Measurements from ENCODE around the gene RPUSD1. TPM values are rescaled to one million over a fixed set of nuclear protein-coding genes. Genes with fewer than 3 reads are reported as not detected.

Gene RPUSD1
- total RNA-seq, 1 experiment from 2014 or later = 48.6 TPM

DNA sequence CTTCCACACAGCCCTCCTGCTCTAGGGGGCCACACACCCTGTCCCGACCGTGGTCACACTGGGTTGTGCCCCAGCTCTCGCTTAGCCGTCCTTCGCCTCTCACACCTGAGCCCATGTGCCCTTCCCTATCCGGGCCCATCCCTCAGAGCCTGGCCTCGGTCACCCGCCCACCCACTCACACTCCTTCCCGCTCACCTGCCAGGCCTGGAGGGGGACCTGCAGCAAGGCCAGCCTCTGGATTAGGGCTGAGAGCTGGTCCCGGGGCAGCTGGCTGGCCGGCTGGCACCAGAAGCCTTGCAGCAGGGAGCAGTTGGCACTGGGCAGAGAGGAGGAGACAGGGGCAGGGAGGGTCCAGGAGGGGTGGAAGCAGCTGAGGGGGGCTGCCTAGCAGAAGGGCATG, 9.7 kb downstream of the RPUSD1 start:
- no peak overlapping the region for H3K27ac ChIP-seq (ENCODE audit: insufficient read length, low read depth, low read length)
- H3K9me3 Mint-ChIP-seq = no peaks in the 10 kb centered on the region
- H4K8ac ChIP-seq (replicated peaks; ENCODE audit: insufficient read length, low read depth, low read length) = no peak overlapping the region
- H3K27me3 ChIP-seq (ENCODE audit: insufficient read depth, low read length) = no peaks in the 10 kb centered on the region; the same call in 1 of the 2 replicates
- no peak overlapping the region for H3K23ac ChIP-seq (ENCODE audit: insufficient read length, low read depth, low read length)
- H2AFZ ChIP-seq (ENCODE audit: low read length) = no peak overlapping the region
- H3T11ph ChIP-seq (ENCODE audit: low read length) = no peak overlapping the region
- no peak overlapping the region for H3K9ac ChIP-seq (ENCODE audit: extremely low read depth, insufficient read length, low read length)
- no peak overlapping the region for H2AK5ac ChIP-seq (ENCODE audit: insufficient read length, low read length)
- WGBS (ENCODE audit: extremely low coverage, insufficient read length, low lambda C conversion rate) = no CpG with 5 or more reads among the region's 11 CpGs
- H3K79me1 ChIP-seq (ENCODE audit: insufficient read depth, low read depth, low read length, poor library complexity, severe bottlenecking) = no peaks in the 10 kb centered on the region
- no peak overlapping the region for H4K91ac ChIP-seq (ENCODE audit: insufficient read length, low read depth, low read length)
- H2BK12ac ChIP-seq (ENCODE audit: insufficient read length, low read depth, low read length) = no peak overlapping the region
- H3K23me2 ChIP-seq (ENCODE audit: insufficient read length, low read depth, low read length, poor library complexity, severe bottlenecking) = no peaks in the 10 kb centered on the region
- H3K4me1 Mint-ChIP-seq = no peaks in the 10 kb centered on the region
- no peak overlapping the region for H3K4me2 ChIP-seq (ENCODE audit: insufficient read depth, insufficient read length, low read length)
- no peak overlapping the region for H3K4me3 Mint-ChIP-seq
- H3K14ac ChIP-seq (ENCODE audit: insufficient read depth, low read length) = no peak overlapping the region; the same call in 1 of the 2 replicates
- H4K20me1 ChIP-seq (ENCODE audit: control insufficient read depth, insufficient read depth, insufficient read length) = peaks cover 3% of the 10 kb centered on the region
- H2BK20ac ChIP-seq (ENCODE audit: low read depth, low read length, poor library complexity, severe bottlenecking) = no peak overlapping the region
- H3K27me3 Mint-ChIP-seq (ENCODE audit: low read depth) = peaks cover 31% of the 10 kb centered on the region
- no peaks in the 10 kb centered on the region for H3K79me2 ChIP-seq (ENCODE audit: insufficient read depth, low read length)
- no peak overlapping the region for H3K4ac ChIP-seq (ENCODE audit: low read depth, low read length)
- H4K5ac ChIP-seq (ENCODE audit: insufficient read length, low read depth, low read length) = no peak overlapping the region
- H3K36me3 Mint-ChIP-seq (ENCODE audit: insufficient read depth in 1 of 3, low read depth in 3 of 3) = no peaks in the 10 kb centered on the region
- no peak overlapping the region for H2BK5ac ChIP-seq (ENCODE audit: insufficient read length, low read length)
- no peak overlapping the region for H3K56ac ChIP-seq (ENCODE audit: insufficient read length, low read depth, low read length)
- H3K4me1 ChIP-seq (ENCODE audit: insufficient read depth, low read length) = no peaks in the 10 kb centered on the region
- H3K9me3 ChIP-seq (ENCODE audit: control insufficient read depth, low read depth, low read length) = no peaks in the 10 kb centered on the region
- DNase-seq = no peak
- no peak overlapping the region for H3K18ac ChIP-seq (ENCODE audit: insufficient read length, low read depth, low read length)
- H2BK15ac ChIP-seq (ENCODE audit: low read depth, low read length) = no peak overlapping the region
- H3K27ac Mint-ChIP-seq = no peak overlapping the region
- H2BK120ac ChIP-seq (ENCODE audit: low read depth, low read length, poor library complexity, severe bottlenecking) = no peak overlapping the region
- TF ChIP-seq, protein P1, sequence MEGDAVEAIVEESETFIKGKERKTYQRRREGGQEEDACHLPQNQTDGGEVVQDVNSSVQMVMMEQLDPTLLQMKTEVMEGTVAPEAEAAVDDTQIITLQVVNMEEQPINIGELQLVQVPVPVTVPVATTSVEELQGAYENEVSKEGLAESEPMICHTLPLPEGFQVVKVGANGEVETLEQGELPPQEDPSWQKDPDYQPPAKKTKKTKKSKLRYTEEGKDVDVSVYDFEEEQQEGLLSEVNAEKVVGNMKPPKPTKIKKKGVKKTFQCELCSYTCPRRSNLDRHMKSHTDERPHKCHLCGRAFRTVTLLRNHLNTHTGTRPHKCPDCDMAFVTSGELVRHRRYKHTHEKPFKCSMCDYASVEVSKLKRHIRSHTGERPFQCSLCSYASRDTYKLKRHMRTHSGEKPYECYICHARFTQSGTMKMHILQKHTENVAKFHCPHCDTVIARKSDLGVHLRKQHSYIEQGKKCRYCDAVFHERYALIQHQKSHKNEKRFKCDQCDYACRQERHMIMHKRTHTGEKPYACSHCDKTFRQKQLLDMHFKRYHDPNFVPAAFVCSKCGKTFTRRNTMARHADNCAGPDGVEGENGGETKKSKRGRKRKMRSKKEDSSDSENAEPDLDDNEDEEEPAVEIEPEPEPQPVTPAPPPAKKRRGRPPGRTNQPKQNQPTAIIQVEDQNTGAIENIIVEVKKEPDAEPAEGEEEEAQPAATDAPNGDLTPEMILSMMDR (conservative IDR thresholded peaks at IDR 0.05) = no peak

Measured in H9 (cell line).